Endothelial cell of umbilical vein (primary cell): ENCODE data around the gene RMDN2. TPM values are rescaled to one million over a fixed set of nuclear protein-coding genes. Genes with fewer than 3 reads are reported as not detected.

ENCODE experiments used
- BruUV-seq: library from RNA; stranded (reverse); fragments of 400-500 nt; replicated peaks from 2 replicates; lab custom pipeline; 2021; lab: Mats Ljungman, UMichigan
- CTCF ChIA-PET: fragments of 300-600, 350-600 bp; sonication (Branson Sonifier 250); formaldehyde crosslinking; loops from one replicate; lab custom pipeline; 2021; ENCODE audit warnings: antibody characterized with exemption, inconsistent platforms; lab: Charles Lee
- POLR2A ChIA-PET: fragments of 300-600, 350-600 bp; sonication (Branson Sonifier 250); formaldehyde crosslinking; loops from one replicate; lab custom pipeline; 2021; ENCODE audit warnings: antibody characterized with exemption, inconsistent platforms; lab: Charles Lee
- DNase-seq: peaks from one replicate; pipeline ENCODE4 v3.0.0-alpha.2; 2011; ENCODE audit warnings: low read depth, low spot score
- FAIRE-seq: peaks from 2 replicates; lab custom pipeline; 2011; peaks lifted over from hg19 to GRCh38; lab: Jason Lieb, UNC
- H2AFZ ChIP-seq: 2 replicates; pipeline ENCODE4 v1.6.0; 2012; ENCODE audit warnings: low read depth, low read length, control low read depth, inconsistent platforms
- H3K27ac ChIP-seq: 2 replicates; pipeline ENCODE4 v1.5.1; 2011; ENCODE audit warnings: low read depth, mild to moderate bottlenecking, control low read depth, low read length, moderate library complexity; ENCODE audit not compliant: insufficient read depth
- H3K27me3 ChIP-seq, 2 experiments: 2 replicates each; pipeline versions ENCODE4 v1.6.0 to v1.6.1; 2011; ENCODE audit warnings: low read length in 2 of 2, mixed read lengths in 1 of 2; ENCODE audit not compliant: control insufficient read depth in 2 of 2, insufficient read depth in 2 of 2
- H3K36me3 ChIP-seq, 2 experiments: 2 replicates in 1 of 2; 3 replicates in 1 of 2; pipeline ENCODE4 v1.5.1; 2011; ENCODE audit warnings: low read length in 2 of 2, mild to moderate bottlenecking in 1 of 2, moderate library complexity in 1 of 2; ENCODE audit not compliant: control insufficient read depth in 2 of 2, insufficient read depth in 2 of 2; ENCODE audit errors: extremely low read depth in 1 of 2
- H3K4me1 ChIP-seq: 3 replicates; pipeline ENCODE4 v1.5.1; 2011; ENCODE audit warnings: mild to moderate bottlenecking, low read length; ENCODE audit not compliant: control insufficient read depth, insufficient read depth; ENCODE audit errors: extremely low read depth
- H3K4me2 ChIP-seq: 2 replicates; pipeline ENCODE4 v1.6.1; 2011; ENCODE audit warnings: low read length, control low read depth, mixed read lengths; ENCODE audit not compliant: insufficient read depth
- H3K4me3 ChIP-seq, 3 experiments: fragments of 200-600 bp in 1 of 3; sonication (generic), shearing (Covaris generic) in 1 of 3; replicated peaks in 1 of 3; 2 replicates each; pipeline ENCODE4 v1.5.1; 2011 to 2016; ENCODE audit warnings: control low read depth in 3 of 3, low read length in 3 of 3, mild to moderate bottlenecking in 2 of 3, inconsistent platforms in 1 of 3, low read depth in 1 of 3, moderate library complexity in 1 of 3; ENCODE audit not compliant: insufficient read depth in 1 of 3
- H3K79me2 ChIP-seq: 2 replicates; pipeline ENCODE4 v1.6.0; 2012; ENCODE audit warnings: low read length, inconsistent platforms; ENCODE audit not compliant: control insufficient read depth, insufficient read depth
- H3K9ac ChIP-seq: replicated peaks from 2 replicates; pipeline ENCODE3; 2011; ENCODE audit warnings: low read length, control low read depth; ENCODE audit not compliant: insufficient read depth; ENCODE audit errors: extremely low read depth
- H3K9me1 ChIP-seq: replicated peaks from 3 replicates; pipeline ENCODE4 v1.6.0; 2011; ENCODE audit warnings: mild to moderate bottlenecking, low read length; ENCODE audit not compliant: control insufficient read depth, insufficient read depth; ENCODE audit errors: extremely low read depth
- H3K9me3 ChIP-seq: replicated peaks from 2 replicates; pipeline ENCODE4 v1.5.1; 2012; ENCODE audit warnings: low read length, inconsistent platforms; ENCODE audit not compliant: control insufficient read depth, insufficient read depth
- H4K20me1 ChIP-seq: replicated peaks from 2 replicates; pipeline ENCODE3; 2011; ENCODE audit warnings: mild to moderate bottlenecking, low read length; ENCODE audit not compliant: control insufficient read depth, insufficient read depth; ENCODE audit errors: extremely low read depth
- CTCF ChIP-seq, 2 donors: IDR thresholded peaks; 1 replicate in 1 of 2; 2 replicates in 1 of 2; pipeline ENCODE4 v1.5.1; 2011; ENCODE audit warnings: low read length in 2 of 2, mild to moderate bottlenecking in 2 of 2, moderate library complexity in 2 of 2, control low read depth in 1 of 2, inconsistent platforms in 1 of 2, low read depth in 1 of 2; ENCODE audit not compliant: insufficient read depth in 1 of 2; ENCODE audit errors: extremely low read depth in 1 of 2
- EZH2 ChIP-seq: IDR thresholded peaks from 2 replicates; pipeline ENCODE4 v1.6.1; 2012; ENCODE audit warnings: borderline replicate concordance, low read depth, mild to moderate bottlenecking, moderate library complexity, low read length, inconsistent platforms; ENCODE audit not compliant: severe bottlenecking
- FOS ChIP-seq: IDR thresholded peaks from 2 replicates; pipeline ENCODE4 v1.6.1; 2011; ENCODE audit warnings: mild to moderate bottlenecking, low read length, moderate library complexity, borderline replicate concordance; ENCODE audit not compliant: insufficient read depth
- GATA2 ChIP-seq: IDR thresholded peaks from 2 replicates; pipeline ENCODE4 v1.7.0; 2011; ENCODE audit warnings: low read depth, mild to moderate bottlenecking, moderate library complexity, mixed read lengths, low read length; ENCODE audit not compliant: insufficient read length, insufficient read depth
- JUN ChIP-seq: IDR thresholded peaks from 2 replicates; pipeline ENCODE4 v1.6.1; 2011; ENCODE audit warnings: borderline replicate concordance, low read depth; ENCODE audit not compliant: insufficient read length, insufficient read depth
- MAX ChIP-seq: IDR thresholded peaks from 2 replicates; pipeline ENCODE4 v1.6.1; 2011; ENCODE audit not compliant: insufficient read depth, insufficient read length
- MYC ChIP-seq: IDR thresholded peaks from one replicate; pipeline ENCODE4 v1.6.1; 2011; ENCODE audit warnings: mild to moderate bottlenecking, low read depth, low read length
- POLR2A ChIP-seq: IDR thresholded peaks from 2 replicates; pipeline ENCODE4 v1.6.1; 2012; ENCODE audit warnings: low read depth, mild to moderate bottlenecking, control low read depth, low read length
- POLR2AphosphoS5 ChIP-seq: IDR thresholded peaks from 2 replicates; pipeline ENCODE4 v1.6.1; 2012; ENCODE audit warnings: low read depth, mild to moderate bottlenecking, control low read depth, low read length, moderate library complexity; ENCODE audit not compliant: insufficient read depth
- dilution Hi-C: fragments of 300-500 bp; cut with MboI; formaldehyde crosslinking; loops from one replicate; pipeline ENCODE4 v1.15.0; 2019; ENCODE audit warnings: low sequenced_read_pairs; ENCODE audit not compliant: extremely low pct_ligation_motif_present
- intact Hi-C: fragments of 100-400 bp; cut with micrococcal nuclease; formaldehyde crosslinking; loops from one replicate; pipeline ENCODE4 v1.10.0; 2022
- polyA plus RNA-seq, 4 experiments: library from polyadenylated mRNA; depleted of rRNA in 3 of 4; stranded (reverse) in 3 of 4; unstranded in 1 of 4; fragments of >200 nt; gene quantifications; 2 replicates each; pipeline versions ENCODE4 v1.2.1 to v1.2.3, GENCODE V29; 2011 to 2012; ENCODE audit warnings: missing spikeins in 1 of 4
- total RNA-seq: library from RNA; stranded (reverse); gene quantifications from 2 replicates; pipeline ENCODE4 v1.2.3, GENCODE V29; 2021

RMDN2 gene
- total and polyA plus RNA-seq, 2 donors (not counting 3 experiments of a cell fraction or from before 2014, with no cell fraction given): 0.97 to 2.8 TPM

GRCh38 chr2:38016219-38016618 is 91.1 kb downstream of the RMDN2 start:
- no peak for DNase-seq
- BruUV-seq: no TSS peak

More at GRCh38 chr2:38016219-38016618, 91.1 kb downstream of the RMDN2 start:
- POLR2A ChIA-PET: no interaction called here
- no peaks in the 10 kb centered on the region for H3K9me1 ChIP-seq
- dilution Hi-C loops (no loop called here), intact Hi-C loops (no loop called here)
- TF ChIP-seq MYC (no peak), FOS (no peak), POLR2A (no peak), GATA2 (no peak), EZH2 (no peak), JUN (no peak), CTCF (IDR thresholded peaks at IDR 0.05; ENCODE audit: extremely low read depth in 1 of 2, insufficient read depth in 1 of 2, low read depth in 1 of 2, low read length in 2 of 2) (no peak), MAX (no peak), POLR2AphosphoS5 (no peak)
- no peaks in the 10 kb centered on the region for H3K9me3 ChIP-seq
- no peaks in the 10 kb centered on the region for H3K27me3 ChIP-seq
- no peak overlapping the region for H2AFZ ChIP-seq
- CTCF ChIA-PET: interaction anchor here (1.8 kb wide), 1 partner anchor 100 kb away, joined by 5 read pairs; no protein-coding TSS in a partner anchor
- no peak overlapping the region for H3K4me2 ChIP-seq
- H3K4me3 ChIP-seq: no peak overlapping the region
- no peaks in the 10 kb centered on the region for H3K79me2 ChIP-seq
- FAIRE-seq: no peak
- no peak overlapping the region for H3K27ac ChIP-seq
- H3K4me1 ChIP-seq: no peaks in the 10 kb centered on the region
- no peak overlapping the region for H3K9ac ChIP-seq
- no peaks in the 10 kb centered on the region for H4K20me1 ChIP-seq
- H3K36me3 ChIP-seq: no peaks in the 10 kb centered on the region
